Measurements from ENCODE around the gene KRT37. TPM values are rescaled to one million over a fixed set of nuclear protein-coding genes. Genes with fewer than 3 reads are reported as not detected.

The KRT37 gene
- total and polyA plus RNA-seq, 8 donors, result not detected

GRCh38 chr17:41421617-41422016 lies 2.8 kb downstream of the KRT37 start:
- Histone ChIP-seq H3K9me3 (no peaks in the 10 kb centered on the region), H3K4me3 (no peak overlapping the region), H3K4me1 (no peaks in the 10 kb centered on the region), H3K36me3 (no peaks in the 10 kb centered on the region), H3K27me3 (no peaks in the 10 kb centered on the region), H3K27ac (no peak overlapping the region)
- intact Hi-C loops (cut with DNase I), result no loop called here
- ATAC-seq (no peak), DNase-seq (no peak)
- no peak for TF ChIP-seq CTCF (IDR thresholded peaks at IDR 0.05)

GRCh38 chr17:41421116-41421515 lies 3.3 kb downstream of the KRT37 start:
- H3K4me1 ChIP-seq, result no peaks in the 10 kb centered on the region
- DNase-seq (no peak), ATAC-seq (no peak)
- H3K9me3 ChIP-seq, result no peaks in the 10 kb centered on the region
- intact Hi-C loops (cut with DNase I), result no loop called here
- no peak overlapping the region for H3K27ac ChIP-seq
- no peak for TF ChIP-seq CTCF (IDR thresholded peaks at IDR 0.05)
- H3K36me3 ChIP-seq, result no peaks in the 10 kb centered on the region
- H3K27me3 ChIP-seq, result no peaks in the 10 kb centered on the region
- no peak overlapping the region for H3K4me3 ChIP-seq

GRCh38 chr17:41420134-41420533 lies 4.3 kb downstream of the KRT37 start:
- Histone ChIP-seq H3K27me3 (no peaks in the 10 kb centered on the region), H3K27ac (no peak overlapping the region), H3K36me3 (no peaks in the 10 kb centered on the region), H3K9me3 (no peaks in the 10 kb centered on the region), H3K4me1 (no peaks in the 10 kb centered on the region), H3K4me3 (no peak overlapping the region)
- no peak for ATAC-seq
- intact Hi-C loops (cut with DNase I), result no loop called here
- TF ChIP-seq CTCF (IDR thresholded peaks at IDR 0.05), result no peak
- DNase-seq, result no peak

GRCh38 chr17:41419716-41420115 lies 4.7 kb downstream of the KRT37 start:
- H3K4me3 ChIP-seq, result no peak overlapping the region
- H3K27me3 ChIP-seq, result no peaks in the 10 kb centered on the region
- no peaks in the 10 kb centered on the region for H3K9me3 ChIP-seq
- ATAC-seq (no peak), DNase-seq (no peak)
- no peaks in the 10 kb centered on the region for H3K4me1 ChIP-seq
- intact Hi-C loops (cut with DNase I), result no loop called here
- no peak overlapping the region for H3K27ac ChIP-seq
- no peak for TF ChIP-seq CTCF (IDR thresholded peaks at IDR 0.05)
- no peaks in the 10 kb centered on the region for H3K36me3 ChIP-seq

GRCh38 chr17:41418116-41418860 lies 6.1 kb downstream of the KRT37 start:
- H3K36me3 ChIP-seq, result no peaks in the 10 kb centered on the region
- H3K9me3 ChIP-seq, result no peaks in the 10 kb centered on the region
- no peak for ATAC-seq
- no peak for DNase-seq
- intact Hi-C loops (cut with DNase I), result no loop called here
- H3K27me3 ChIP-seq, result no peaks in the 10 kb centered on the region
- no peak overlapping the region for H3K4me3 ChIP-seq
- no peak overlapping the region for H3K27ac ChIP-seq
- no peaks in the 10 kb centered on the region for H3K4me1 ChIP-seq
- TF ChIP-seq CTCF (IDR thresholded peaks at IDR 0.05), result no peak

All from left lung (tissue), 10 donors.